GM12878 (cell line): ENCODE measurements around the gene TSC22D1. TPM values are rescaled to one million over a fixed set of nuclear protein-coding genes. Genes with fewer than 3 reads are reported as not detected.

Experiments used
- ATAC-seq: fragments of 200-7000 bp; cut with Tn5 transposase; 3 replicates; pipeline ENCODE4 v1.9.1; 2020; ENCODE audit warnings: mild to moderate bottlenecking, moderate library complexity
- BruUV-seq: library from RNA; stranded (reverse); fragments of 400-500 nt; replicated peaks from 2 replicates; lab custom pipeline; 2021; lab: Mats Ljungman, UMichigan
- CTCF ChIA-PET: fragments of 300-600 bp; sonication (Branson Sonifier 250); formaldehyde crosslinking; extraction: SDS; loops from one replicate; lab custom pipeline; 2021; ENCODE audit warnings: inconsistent platforms; lab: Yijun Ruan, JAX
- POLR2A ChIA-PET: fragments of 350-600 bp; formaldehyde crosslinking; extraction: SDS; loops from one replicate; lab custom pipeline; 2021; ENCODE audit warnings: inconsistent platforms; lab: Charles Lee
- RAD21 ChIA-PET: fragments of 300-600 bp; sonication (Branson Sonifier 250); formaldehyde crosslinking; loops from one replicate; lab custom pipeline; 2023; ENCODE audit warnings: antibody characterized with exemption; ENCODE audit not compliant: unreplicated experiment; lab: Charles Lee
- SMC1A ChIA-PET: fragments of 300-600 bp; sonication (Branson Sonifier 250); formaldehyde crosslinking; loops from one replicate; lab custom pipeline; 2023; ENCODE audit not compliant: unreplicated experiment, uncharacterized antibody; lab: Charles Lee
- DNase-seq: peaks from one replicate; pipeline ENCODE4 v3.0.0-alpha.2; 2011; ENCODE audit warnings: low read depth, low spot score
- FAIRE-seq: peaks from 3 replicates; lab custom pipeline; 2011; peaks lifted over from hg19 to GRCh38; lab: Jason Lieb, UNC
- H2AFZ ChIP-seq: 2 replicates; pipeline ENCODE4 v1.6.0; 2011; ENCODE audit warnings: low read depth, low read length, control low read depth; ENCODE audit not compliant: control insufficient read depth
- H3K27ac ChIP-seq: 2 replicates; pipeline ENCODE4 v1.5.1; 2011; ENCODE audit warnings: control low read depth; ENCODE audit not compliant: control insufficient read depth, insufficient read depth
- H3K27me3 ChIP-seq, 2 experiments: replicated peaks in 1 of 2; 2 replicates each; pipeline versions ENCODE4 v1.6.0 to v1.6.1; 2011; ENCODE audit warnings: low read length in 1 of 2; ENCODE audit not compliant: control insufficient read depth in 2 of 2, insufficient read depth in 2 of 2
- H3K36me3 ChIP-seq, 2 experiments: 2 replicates each; pipeline ENCODE4 v1.5.1; 2011; ENCODE audit warnings: low read length in 1 of 2; ENCODE audit not compliant: control insufficient read depth in 2 of 2, insufficient read depth in 2 of 2
- H3K4me1 ChIP-seq: 2 replicates; pipeline ENCODE4 v1.6.1; 2011; ENCODE audit warnings: mild to moderate bottlenecking, low read length, moderate library complexity, mixed read lengths; ENCODE audit not compliant: control insufficient read depth, insufficient read depth
- H3K4me2 ChIP-seq: 2 replicates; pipeline ENCODE4 v1.6.0; 2011; ENCODE audit warnings: control low read depth; ENCODE audit not compliant: control insufficient read depth, insufficient read depth
- H3K4me3 ChIP-seq: fragments of 200-600 bp; sonication (generic); 2 replicates; pipeline ENCODE4 v1.5.1; 2016
- H3K79me2 ChIP-seq: 2 replicates; pipeline ENCODE4 v1.6.0; 2011; ENCODE audit warnings: low read length; ENCODE audit not compliant: control insufficient read depth, insufficient read depth
- H3K9ac ChIP-seq: 2 replicates; pipeline ENCODE4 v1.8.0; 2011; ENCODE audit warnings: low read length, control low read depth, mixed read lengths; ENCODE audit not compliant: control insufficient read depth, insufficient read depth
- H3K9me3 ChIP-seq: replicated peaks from 3 replicates; pipeline ENCODE4 v1.5.1; 2011; ENCODE audit warnings: mild to moderate bottlenecking, low read length; ENCODE audit not compliant: control insufficient read depth, insufficient read depth
- H4K20me1 ChIP-seq: 2 replicates; pipeline ENCODE4 v1.6.0; 2011; ENCODE audit not compliant: control insufficient read depth, insufficient read depth
- BACH1 ChIP-seq: fragments of 450-650 bp; IDR thresholded peaks from 2 replicates; pipeline ENCODE4 v1.6.1; 2017; ENCODE audit warnings: mild to moderate bottlenecking, borderline replicate concordance
- BMI1 ChIP-seq: fragments of 450-650 bp; IDR thresholded peaks from 2 replicates; pipeline ENCODE4 v1.6.1; 2016; ENCODE audit warnings: mild to moderate bottlenecking, moderate library complexity, borderline replicate concordance
- BRCA1 ChIP-seq: IDR thresholded peaks from 2 replicates; pipeline ENCODE4 v1.6.1; 2011; ENCODE audit warnings: low read depth, low read length, improper control_type of control experiment
- CHD1 ChIP-seq: IDR thresholded peaks from 2 replicates; pipeline ENCODE4 v1.6.1; 2012; ENCODE audit warnings: low read depth, low read length, improper control_type of control experiment
- CHD2 ChIP-seq: IDR thresholded peaks from 2 replicates; pipeline ENCODE4 v1.6.1; 2011; ENCODE audit warnings: low read depth, low read length, improper control_type of control experiment, borderline replicate concordance
- CREM ChIP-seq: IDR thresholded peaks from 2 replicates; pipeline ENCODE4 v1.6.1; 2014; ENCODE audit warnings: antibody characterized with exemption, low read depth
- ETV6 ChIP-seq, 2 experiments: fragments of 450-650 bp in 1 of 2; IDR thresholded peaks in 1 of 2; conservative IDR thresholded peaks in 1 of 2; 2 replicates each; pipeline ENCODE4 v1.6.1; 2014; ENCODE audit warnings: antibody characterized with exemption in 1 of 2, borderline replicate concordance in 1 of 2, low read depth in 1 of 2, mild to moderate bottlenecking in 1 of 2, moderate library complexity in 1 of 2
- GABPA ChIP-seq: IDR thresholded peaks from 2 replicates; pipeline ENCODE4 v1.6.1; 2014; ENCODE audit warnings: antibody characterized with exemption, low read depth, mild to moderate bottlenecking, inconsistent platforms
- NR2F1 ChIP-seq: fragments of 450-650 bp; conservative IDR thresholded peaks from 2 replicates; pipeline ENCODE4 v1.6.1; 2017; ENCODE audit warnings: mild to moderate bottlenecking
- RCOR1 ChIP-seq: conservative IDR thresholded peaks from 2 replicates; pipeline ENCODE4 v1.6.1; 2012; ENCODE audit warnings: low read depth, low read length, improper control_type of control experiment
- SP1 ChIP-seq: IDR thresholded peaks from one replicate; pipeline ENCODE4 v1.6.1; 2011; ENCODE audit warnings: low read depth, low read length
- SPI1 ChIP-seq: IDR thresholded peaks from 2 replicates; pipeline ENCODE4 v1.6.1; 2011; ENCODE audit warnings: low read depth, mild to moderate bottlenecking, low read length, moderate library complexity, borderline replicate concordance; ENCODE audit not compliant: insufficient read depth
- WGBS: methylation state at CpG from one replicate; pipeline ENCODE4 v1.1.6; 2016; ENCODE audit warnings: low lambda C conversion rate; ENCODE audit not compliant: insufficient replicate concordance, insufficient coverage; ENCODE audit errors: missing lambda C conversion rate; 5-methylcytosine and 5-hydroxymethylcytosine counted together
- in situ Hi-C: fragments of 300-500 bp; cut with MboI; formaldehyde crosslinking; loops from 9 replicates; pipeline ENCODE4 v1.14.3; 2018; ENCODE audit warnings: mixed read lengths
- intact Hi-C: fragments of 100-400 bp; cut with micrococcal nuclease; formaldehyde crosslinking; loops from one replicate; pipeline ENCODE4 v1.14.2; 2022; ENCODE audit not compliant: unreplicated experiment
- polyA plus RNA-seq, 11 experiments: library from polyadenylated mRNA; depleted of rRNA in 4 of 11; unstranded in 6 of 11; stranded (reverse) in 5 of 11; fragments of >200 nt; fragmentation: Nextera tagmentation in 4 of 11; fragmentation: Illumina TruSeq in 1 of 11; extraction: Ambion mirVana in 4 of 11; extraction: Trizol in 1 of 11; gene quantifications; 1 replicate in 1 of 11; 2 replicates in 10 of 11; pipeline versions ENCODE4 v1.2.1 to v1.2.3, GENCODE V29; 2011 to 2016; ENCODE audit warnings: inconsistent platforms in 2 of 11, missing spikeins in 2 of 11, low read depth in 1 of 11
- total RNA-seq, 4 experiments: library from RNA; depleted of rRNA in 3 of 4; stranded (reverse); fragments of >200 nt in 3 of 4; fragmentation: Illumina TruSeq in 1 of 4; extraction: Trizol in 1 of 4; gene quantifications; 2 replicates each; pipeline versions ENCODE4 v1.2.1 to v1.2.3, GENCODE V29; 2013 to 2021
- TF ChIP-seq, protein P1 (sequence below): fragments of 450-650 bp; IDR thresholded peaks from 2 replicates; pipeline ENCODE4 v1.6.1; 2014; ENCODE audit warnings: mild to moderate bottlenecking

TSC22D1 gene
- total and polyA plus RNA-seq, 10 of the 15 experiments (the other 5 are each of a cell fraction or from before 2014, with no cell fraction given) = 0.37 to 15.7 (median 7.5) TPM

GRCh38 chr13:44396701-44397580, 179.2 kb downstream of the TSC22D1 start:
- 59% methylated on average over 26 of the region's 26 CpGs for WGBS
- Histone ChIP-seq H3K4me2 (no peak overlapping the region), H3K4me3 (no peak overlapping the region), H3K9me3 (no peaks in the 10 kb centered on the region), H3K4me1 (no peaks in the 10 kb centered on the region), H3K36me3 (no peaks in the 10 kb centered on the region), H4K20me1 (no peaks in the 10 kb centered on the region), H2AFZ (no peak overlapping the region), H3K27me3 (no peaks in the 10 kb centered on the region), H3K79me2 (no peaks in the 10 kb centered on the region), H3K9ac (no peak overlapping the region), H3K27ac (no peak overlapping the region)
- ChIA-PET RAD21 (no interaction called here), SMC1A (interaction anchor here (0.6 kb wide), 1 partner anchor 1932 kb away, joined by 4 read pairs; no protein-coding TSS in a partner anchor), CTCF (no interaction called here), POLR2A (no interaction called here)
- no TSS peak for BruUV-seq
- DNase-seq (no peak), FAIRE-seq (no peak), ATAC-seq (no peak)
- no peak for TF ChIP-seq BMI1
- no peak for TF ChIP-seq CREM
- TF ChIP-seq CHD1 = no peak
- no peak for TF ChIP-seq BACH1
- no peak for TF ChIP-seq NR2F1
- no peak for TF ChIP-seq GABPA
- no peak for TF ChIP-seq SP1
- TF ChIP-seq, protein P1, sequence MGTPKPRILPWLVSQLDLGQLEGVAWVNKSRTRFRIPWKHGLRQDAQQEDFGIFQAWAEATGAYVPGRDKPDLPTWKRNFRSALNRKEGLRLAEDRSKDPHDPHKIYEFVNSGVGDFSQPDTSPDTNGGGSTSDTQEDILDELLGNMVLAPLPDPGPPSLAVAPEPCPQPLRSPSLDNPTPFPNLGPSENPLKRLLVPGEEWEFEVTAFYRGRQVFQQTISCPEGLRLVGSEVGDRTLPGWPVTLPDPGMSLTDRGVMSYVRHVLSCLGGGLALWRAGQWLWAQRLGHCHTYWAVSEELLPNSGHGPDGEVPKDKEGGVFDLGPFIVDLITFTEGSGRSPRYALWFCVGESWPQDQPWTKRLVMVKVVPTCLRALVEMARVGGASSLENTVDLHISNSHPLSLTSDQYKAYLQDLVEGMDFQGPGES = no peak
- no peak for TF ChIP-seq CHD2
- no peak for TF ChIP-seq RCOR1
- no peak for TF ChIP-seq BRCA1
- no peak for TF ChIP-seq ETV6 (conservative IDR thresholded peaks at IDR 0.05 in 1 of 2, IDR thresholded peaks at IDR 0.05 in 1 of 2; ENCODE audit: borderline replicate concordance in 1 of 2, low read depth in 1 of 2)
- TF ChIP-seq SPI1 = no peak
- in situ Hi-C loops (no loop called here), intact Hi-C loops (no loop called here)
